ENCODE data around the gene FANCD2.
"Not testable (repeated sequence)": the region's sequence is repeated elsewhere in the genome, so short reads cannot be mapped to it uniquely, and the experiment has no call there.

The FANCD2 gene

GRCh38 chr3:10015461-10015904 lies 10.8 kb upstream of the FANCD2 start:
- H3K4me3 ChIP-seq: no peak overlapping the region
- H3K27ac ChIP-seq: peak overlapping the region; percentile 83 to 95
- H3K27me3 ChIP-seq: no peaks in the 10 kb centered on the region
- peaks cover 0 to 42% (median 32%) of the 10 kb centered on the region in 4 donors for H3K4me1 ChIP-seq
- intact Hi-C loops (cut with DNase I; ENCODE audit: low total_unique reads): loop anchor here (10.0 kb wide), 1 partner anchor 71 kb away; no protein-coding TSS in a partner anchor
- DNase-seq: peak; percentile 92 to 97
- no peaks in the 10 kb centered on the region for H3K9me3 ChIP-seq
- H3K36me3 ChIP-seq: peaks cover 0 to 32% (median 26%) of the 10 kb centered on the region in 3 donors
- TF ChIP-seq CTCF (IDR thresholded peaks at IDR 0.05): no peak

GRCh38 chr3:10017636-10018292 lies 8.5 kb upstream of the FANCD2 start:
- H3K9me3 ChIP-seq: no peaks in the 10 kb centered on the region
- peaks cover 0 to 29% (median 18%) of the 10 kb centered on the region in 4 donors for H3K4me1 ChIP-seq
- DNase-seq: no peak
- no peak for TF ChIP-seq CTCF (IDR thresholded peaks at IDR 0.05)
- peaks cover 13 to 55% (median 49%) of the 10 kb centered on the region in 3 donors for H3K36me3 ChIP-seq
- H3K27me3 ChIP-seq: no peaks in the 10 kb centered on the region
- peak overlapping the region; percentile 45 to 95 for H3K27ac ChIP-seq
- no peak overlapping the region for H3K4me3 ChIP-seq
- intact Hi-C loops (cut with DNase I; ENCODE audit: low total_unique reads): loop anchor here (10.0 kb wide), 1 partner anchor 73 kb away; no protein-coding TSS in a partner anchor

DNA sequence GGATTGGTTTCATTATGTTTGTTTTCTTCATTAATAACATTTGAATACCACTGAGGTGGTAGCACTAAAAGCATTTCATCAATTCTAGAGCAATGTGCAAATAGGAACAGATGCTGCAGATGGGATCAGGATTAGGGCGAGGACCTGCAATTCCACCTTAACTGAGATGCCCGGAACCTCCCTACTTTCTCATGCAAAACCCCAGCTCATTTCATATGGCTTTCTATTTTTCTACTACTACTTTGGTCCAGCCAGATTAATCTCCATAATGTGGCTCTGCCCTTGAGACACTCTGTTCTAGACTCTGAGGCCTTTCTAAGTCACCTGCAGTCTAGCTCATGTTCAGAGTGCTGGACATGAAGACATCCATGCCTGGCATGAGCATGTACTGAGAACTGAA lies 7.4 kb upstream of the FANCD2 start:
- peaks cover 21 to 65% (median 56%) of the 10 kb centered on the region in 3 donors for H3K36me3 ChIP-seq
- not testable (repeated sequence) for H3K4me3 ChIP-seq, H3K27me3 ChIP-seq, DNase-seq, H3K9me3 ChIP-seq
- intact Hi-C loops (cut with DNase I; ENCODE audit: low total_unique reads): loop anchor here (10.0 kb wide), 1 partner anchor 74 kb away; no protein-coding TSS in a partner anchor
- H3K27ac ChIP-seq: peak overlapping the region in 1 of 2 donors; percentile 95
- H3K4me1 ChIP-seq: peaks cover 0 to 30% (median 17%) of the 10 kb centered on the region in 4 donors

- intact Hi-C loops (cut with DNase I; ENCODE audit: low total_unique reads): loop anchor here (10.0 kb wide), 1 partner anchor 75 kb away; no protein-coding TSS in a partner anchor
- no peak for DNase-seq
- H3K4me1 ChIP-seq: peaks cover 0 to 35% (median 19%) of the 10 kb centered on the region in 4 donors
- no peak overlapping the region for H3K4me3 ChIP-seq
- no peak overlapping the region for H3K27ac ChIP-seq
- TF ChIP-seq CTCF (IDR thresholded peaks at IDR 0.05): no peak
- H3K9me3 ChIP-seq: no peaks in the 10 kb centered on the region
- peaks cover 21 to 65% (median 56%) of the 10 kb centered on the region in 3 donors for H3K36me3 ChIP-seq
- H3K27me3 ChIP-seq: no peaks in the 10 kb centered on the region
Observed at GRCh38 chr3:10019326-10019725, 6.9 kb upstream of the FANCD2 start.

DNA sequence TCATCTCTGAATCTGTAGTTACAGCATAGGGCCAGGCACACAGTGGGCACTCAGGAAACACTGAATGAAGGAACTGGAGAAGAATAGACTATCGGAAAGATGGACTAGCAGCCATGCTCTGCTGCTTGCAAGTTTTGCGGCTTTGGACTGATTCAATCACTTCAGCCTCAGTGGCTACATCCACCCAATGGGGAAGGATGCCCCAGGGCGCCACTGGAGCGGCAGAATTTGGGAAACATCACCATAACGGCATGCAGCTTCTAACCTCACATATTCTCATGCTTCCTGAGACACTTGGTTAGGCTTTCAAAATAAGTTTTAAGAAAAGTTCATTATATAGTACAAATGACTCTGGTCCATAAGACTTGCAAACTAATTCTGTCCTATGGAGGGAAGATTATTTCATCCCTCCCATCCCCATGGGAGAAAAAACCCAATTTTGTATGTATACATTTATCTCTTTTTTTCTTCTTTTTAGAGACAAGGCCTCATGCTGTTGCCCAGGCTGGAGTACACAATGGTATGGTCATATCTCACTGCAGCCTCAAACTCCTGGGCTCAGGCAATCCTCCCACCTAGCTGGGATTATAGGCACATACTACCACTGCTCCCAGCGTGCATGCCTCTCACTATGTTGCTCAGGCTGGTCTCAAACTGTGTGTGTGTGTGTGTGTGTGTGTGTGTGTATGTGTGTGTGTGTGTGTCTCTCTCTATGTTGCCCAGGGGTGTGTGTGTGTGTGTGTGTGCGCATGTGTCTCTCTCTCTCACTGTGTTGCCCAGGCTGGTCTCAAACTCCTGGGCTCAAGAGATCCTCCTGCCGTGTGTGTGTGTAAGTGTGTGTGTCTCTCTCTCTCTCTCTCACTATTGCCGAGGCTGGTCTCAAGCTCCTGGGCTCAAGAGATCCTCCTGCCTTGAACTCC lies 4.1 kb upstream of the FANCD2 start:
- Histone ChIP-seq H3K4me1 (peaks cover 4 to 32% (median 19%) of the 10 kb centered on the region in 4 donors), H3K4me3 (no peak overlapping the region), H3K27me3 (no peaks in the 10 kb centered on the region), H3K27ac (no peak overlapping the region), H3K9me3 (no peaks in the 10 kb centered on the region), H3K36me3 (peaks cover 21 to 65% (median 56%) of the 10 kb centered on the region in 3 donors)
- no peak for DNase-seq
- intact Hi-C loops (cut with DNase I; ENCODE audit: low total_unique reads): loop anchor here (5.0 kb wide), 1 partner anchor 40 kb away; no protein-coding TSS in a partner anchor
- TF ChIP-seq CTCF (IDR thresholded peaks at IDR 0.05): no peak
